HepG2 (cell line): Measurements from ENCODE around the gene HOXD3. TPM values are rescaled to one million over a fixed set of nuclear protein-coding genes. Genes with fewer than 3 reads are reported as not detected.
A peak's percentile ranks its signal among the peaks of the same experiment; 100 is the strongest.

ENCODE experiments used
- ELF3 ChIP-seq: IDR thresholded peaks from 2 replicates; pipeline ENCODE4 v1.6.1; 2016; ENCODE audit warnings: missing genetic modification reagents, missing compliant biosample characterization
- FOSL2 ChIP-seq: sonication (generic); formaldehyde crosslinking; IDR thresholded peaks from 2 replicates; pipeline ENCODE4 v1.4.0; 2020; ENCODE audit warnings: missing genetic modification reagents
- HNF1A ChIP-seq, 2 experiments: sonication (generic) in 1 of 2; formaldehyde crosslinking in 1 of 2; IDR thresholded peaks; 2 replicates each; pipeline versions ENCODE4 v1.4.0 to v1.6.1; 2016 to 2020; ENCODE audit warnings: borderline replicate concordance in 1 of 2, low read depth in 1 of 2, mild to moderate bottlenecking in 1 of 2, missing genetic modification reagents in 1 of 2
- HNRNPLL ChIP-seq: fragments of 200-400 bp; formaldehyde crosslinking; IDR thresholded peaks from 2 replicates; pipeline ENCODE4 v1.6.1; 2017; ENCODE audit warnings: mild to moderate bottlenecking, low read depth, low read length; ENCODE audit not compliant: poor library complexity, severe bottlenecking
- MED13 ChIP-seq: sonication (generic); formaldehyde crosslinking; IDR thresholded peaks from 2 replicates; pipeline ENCODE4 v1.5.0; 2020; ENCODE audit warnings: missing genetic modification reagents
- MIXL1 ChIP-seq: IDR thresholded peaks from 2 replicates; pipeline ENCODE4 v1.6.1; 2016
- MYNN ChIP-seq: sonication (generic); formaldehyde crosslinking; IDR thresholded peaks from 2 replicates; pipeline ENCODE4 v1.4.0; 2020; ENCODE audit warnings: mild to moderate bottlenecking, low read depth, missing genetic modification reagents
- RFX3 ChIP-seq: IDR thresholded peaks from 2 replicates; pipeline ENCODE4 v1.6.1; 2016; ENCODE audit warnings: missing biosample characterization, missing genetic modification reagents
- SOX6 ChIP-seq, 2 experiments: fragments of 450-650 bp in 1 of 2; sonication (generic) in 1 of 2; formaldehyde crosslinking in 1 of 2; IDR thresholded peaks; 2 replicates each; pipeline versions ENCODE4 v1.4.0 to v1.6.1; 2017 to 2020; ENCODE audit warnings: antibody characterized with exemption in 1 of 2, mild to moderate bottlenecking in 1 of 2, missing genetic modification reagents in 1 of 2
- THAP9 ChIP-seq: sonication (generic); formaldehyde crosslinking; IDR thresholded peaks from 2 replicates; pipeline ENCODE4; 2020; ENCODE audit warnings: missing genetic modification reagents, mild to moderate bottlenecking, borderline replicate concordance
- YY1 ChIP-seq: IDR thresholded peaks from 2 replicates; pipeline ENCODE4 v1.6.1; 2011; ENCODE audit warnings: low read length, low read depth, moderate library complexity, mild to moderate bottlenecking; ENCODE audit not compliant: insufficient read depth, insufficient replicate concordance
- ZFY ChIP-seq: sonication (generic); formaldehyde crosslinking; IDR thresholded peaks from 2 replicates; pipeline ENCODE4 v1.4.0; 2020; ENCODE audit warnings: missing genetic modification reagents
- ZNF180 ChIP-seq: sonication (generic); formaldehyde crosslinking; IDR thresholded peaks from 2 replicates; pipeline ENCODE4 v1.4.0; 2020; ENCODE audit warnings: low read depth, missing genetic modification reagents, borderline replicate concordance
- ZNF782 ChIP-seq: sonication (generic); formaldehyde crosslinking; IDR thresholded peaks from 2 replicates; pipeline ENCODE4 v1.4.0; 2020; ENCODE audit warnings: missing genetic modification reagents, mild to moderate bottlenecking, borderline replicate concordance
- ZNF784 ChIP-seq: sonication (generic); formaldehyde crosslinking; IDR thresholded peaks from 2 replicates; pipeline ENCODE4 v1.5.1; 2020; ENCODE audit warnings: missing genetic modification reagents, mild to moderate bottlenecking, borderline replicate concordance
- ZSCAN29 ChIP-seq: sonication (generic); formaldehyde crosslinking; conservative IDR thresholded peaks from 2 replicates; pipeline ENCODE4 v1.4.0; 2020; ENCODE audit warnings: mild to moderate bottlenecking, missing genetic modification reagents
- polyA plus RNA-seq, 8 experiments: library from polyadenylated mRNA; depleted of rRNA in 3 of 8; stranded (reverse) in 7 of 8; unstranded in 1 of 8; fragments of >200 nt; fragmentation: Illumina TruSeq in 4 of 8; extraction: Trizol in 4 of 8; gene quantifications; 2 replicates each; pipeline versions ENCODE4 v1.2.1 to v1.2.3, GENCODE V29; 2011 to 2016; ENCODE audit warnings: low read depth in 4 of 8, missing spikeins in 1 of 8, mixed read lengths in 1 of 8; ENCODE audit not compliant: insufficient read depth in 1 of 8
- total RNA-seq, 5 experiments: library from RNA; depleted of rRNA; stranded (reverse); fragments of >200 nt; fragmentation: Illumina TruSeq; extraction: Trizol; gene quantifications; 2 replicates each; pipeline ENCODE4 v1.2.3, GENCODE V29; 2016; ENCODE audit warnings: low read depth in 1 of 5
- TF ChIP-seq, protein P1 (sequence below): sonication (generic); formaldehyde crosslinking; IDR thresholded peaks from 2 replicates; pipeline ENCODE4 v1.4.0; 2020; ENCODE audit warnings: mild to moderate bottlenecking, missing genetic modification reagents
- TF ChIP-seq, protein P2 (sequence below): sonication (generic); formaldehyde crosslinking; IDR thresholded peaks from 2 replicates; pipeline ENCODE4 v1.4.0; 2020; ENCODE audit warnings: missing genetic modification reagents, mild to moderate bottlenecking, borderline replicate concordance

Gene HOXD3
- total and polyA plus RNA-seq, 2 of the 13 experiments (the other 11 are each of a cell fraction or from before 2014, with no cell fraction given): 0.05 to 0.09 TPM

GRCh38 chr2:176174824-176175708 lies 18.0 kb downstream of the HOXD3 start (continued):
- TF ChIP-seq HNF1A (IDR thresholded peaks at IDR 0.05; ENCODE audit: low read depth): no peak
- TF ChIP-seq HNF1A (CRISPR knock-in tag; IDR thresholded peaks at IDR 0.05; ENCODE audit: borderline replicate concordance): no peak
- no peak for TF ChIP-seq ZNF784 (CRISPR knock-in tag)
- TF ChIP-seq YY1: no peak
- TF ChIP-seq ZSCAN29 (CRISPR knock-in tag): no peak
- TF ChIP-seq MED13 (CRISPR knock-in tag): no peak
- TF ChIP-seq ELF3: no peak
- no peak for TF ChIP-seq FOSL2 (CRISPR knock-in tag)
- TF ChIP-seq RFX3 (CRISPR knock-in tag): no peak
- TF ChIP-seq HNRNPLL: peak; percentile 55
- no peak for TF ChIP-seq ZFY
- TF ChIP-seq MIXL1 (CRISPR knock-in tag): no peak
- no peak for TF ChIP-seq MYNN (CRISPR knock-in tag)
- TF ChIP-seq THAP9 (CRISPR knock-in tag): peak; percentile 45; the same call in 1 of the 2 replicates
- TF ChIP-seq ZNF180 (CRISPR knock-in tag): no peak
- TF ChIP-seq, protein P1, sequence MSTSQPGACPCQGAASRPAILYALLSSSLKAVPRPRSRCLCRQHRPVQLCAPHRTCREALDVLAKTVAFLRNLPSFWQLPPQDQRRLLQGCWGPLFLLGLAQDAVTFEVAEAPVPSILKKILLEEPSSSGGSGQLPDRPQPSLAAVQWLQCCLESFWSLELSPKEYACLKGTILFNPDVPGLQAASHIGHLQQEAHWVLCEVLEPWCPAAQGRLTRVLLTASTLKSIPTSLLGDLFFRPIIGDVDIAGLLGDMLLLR (CRISPR knock-in tag): no peak
- TF ChIP-seq ZNF782: no peak
- TF ChIP-seq SOX6 (IDR thresholded peaks at IDR 0.05): no peak
- TF ChIP-seq SOX6 (CRISPR knock-in tag; IDR thresholded peaks at IDR 0.05): peak; percentile 12; the same call in 1 of the 2 replicates
- TF ChIP-seq, protein P2, sequence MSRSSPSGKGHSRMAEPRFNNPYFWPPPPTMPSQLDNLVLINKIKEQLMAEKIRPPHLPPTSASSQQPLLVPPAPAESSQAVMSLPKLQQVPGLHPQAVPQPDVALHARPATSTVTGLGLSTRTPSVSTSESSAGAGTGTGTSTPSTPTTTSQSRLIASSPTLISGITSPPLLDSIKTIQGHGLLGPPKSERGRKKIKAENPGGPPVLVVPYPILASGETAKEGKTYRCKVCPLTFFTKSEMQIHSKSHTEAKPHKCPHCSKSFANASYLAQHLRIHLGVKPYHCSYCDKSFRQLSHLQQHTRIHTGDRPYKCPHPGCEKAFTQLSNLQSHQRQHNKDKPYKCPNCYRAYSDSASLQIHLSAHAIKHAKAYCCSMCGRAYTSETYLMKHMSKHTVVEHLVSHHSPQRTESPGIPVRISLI (CRISPR knock-in tag): no peak
